Ovary (tissue), 3 donors: Measurements from ENCODE around the gene DDX56.

ENCODE experiments used
- POLR2A ChIP-seq: fragments of 450-650 bp; IDR thresholded peaks from one replicate; pipeline ENCODE4 v1.6.1; 2017; ENCODE audit warnings: antibody characterized with exemption, mild to moderate bottlenecking, moderate library complexity
- TF ChIP-seq, protein P1 (sequence below), 3 donors: fragments of 450-650 bp in 2 of 3; fragments of 200-600 bp in 1 of 3; IDR thresholded peaks; one replicate each; pipeline versions ENCODE4 v1.5.1 to v1.8.0; 2016 to 2022; ENCODE audit warnings: antibody characterized with exemption in 3 of 3, mild to moderate bottlenecking in 1 of 3
- donor health status: DM: no; HTN: no; CAD: no.

DNA sequence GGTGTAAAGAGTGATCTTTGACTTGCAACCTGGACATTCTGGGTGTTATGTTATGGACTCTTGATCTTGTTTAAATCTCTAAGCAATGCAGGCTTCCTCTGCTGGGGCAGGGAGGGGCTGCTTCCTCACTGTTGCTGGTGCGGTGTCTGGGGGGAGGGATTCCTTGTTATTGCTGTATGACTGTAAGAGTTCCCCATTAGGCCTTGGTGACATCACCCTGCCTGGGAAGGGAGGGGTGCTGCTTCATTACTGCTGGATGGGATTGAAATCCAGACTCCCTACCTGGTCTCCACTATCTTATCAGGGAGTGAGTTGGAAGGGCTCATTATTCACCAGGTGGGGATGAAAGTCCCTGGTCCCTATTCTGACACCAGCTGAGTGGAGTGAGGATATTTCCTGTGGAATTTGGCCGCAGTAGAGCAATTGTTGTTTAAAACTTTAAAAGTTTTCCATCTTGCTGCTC is 41.5 kb upstream of the DDX56 start:
- no peak for TF ChIP-seq POLR2A
- TF ChIP-seq, protein P1, sequence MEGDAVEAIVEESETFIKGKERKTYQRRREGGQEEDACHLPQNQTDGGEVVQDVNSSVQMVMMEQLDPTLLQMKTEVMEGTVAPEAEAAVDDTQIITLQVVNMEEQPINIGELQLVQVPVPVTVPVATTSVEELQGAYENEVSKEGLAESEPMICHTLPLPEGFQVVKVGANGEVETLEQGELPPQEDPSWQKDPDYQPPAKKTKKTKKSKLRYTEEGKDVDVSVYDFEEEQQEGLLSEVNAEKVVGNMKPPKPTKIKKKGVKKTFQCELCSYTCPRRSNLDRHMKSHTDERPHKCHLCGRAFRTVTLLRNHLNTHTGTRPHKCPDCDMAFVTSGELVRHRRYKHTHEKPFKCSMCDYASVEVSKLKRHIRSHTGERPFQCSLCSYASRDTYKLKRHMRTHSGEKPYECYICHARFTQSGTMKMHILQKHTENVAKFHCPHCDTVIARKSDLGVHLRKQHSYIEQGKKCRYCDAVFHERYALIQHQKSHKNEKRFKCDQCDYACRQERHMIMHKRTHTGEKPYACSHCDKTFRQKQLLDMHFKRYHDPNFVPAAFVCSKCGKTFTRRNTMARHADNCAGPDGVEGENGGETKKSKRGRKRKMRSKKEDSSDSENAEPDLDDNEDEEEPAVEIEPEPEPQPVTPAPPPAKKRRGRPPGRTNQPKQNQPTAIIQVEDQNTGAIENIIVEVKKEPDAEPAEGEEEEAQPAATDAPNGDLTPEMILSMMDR (IDR thresholded peaks at IDR 0.05) = no peak
